GM18858 (cell line): ENCODE measurements around the gene SLC35E1.
"Not testable (repeated sequence)": the region's sequence is repeated elsewhere in the genome, so short reads cannot be mapped to it uniquely, and the experiment has no call there.

Source experiments
- ATAC-seq: cut with Tn5 transposase; IDR thresholded peaks from one replicate; pipeline ENCODE4 v1.9.1; 2021; ENCODE audit not compliant: unreplicated experiment

The SLC35E1 gene

GRCh38 chr19:16559780-16560276, 12.4 kb downstream of the SLC35E1 start:
- ATAC-seq, result no peak

GRCh38 chr19:16554776-16555175, 17.4 kb downstream of the SLC35E1 start:
- no peak for ATAC-seq

GRCh38 chr19:16551902-16552301, 20.3 kb downstream of the SLC35E1 start:
- ATAC-seq, result not testable (repeated sequence)

GRCh38 chr19:16548956-16549355, 23.3 kb downstream of the SLC35E1 start:
- no peak for ATAC-seq

GRCh38 chr19:16544473-16545231, 27.6 kb downstream of the SLC35E1 start:
- no peak for ATAC-seq

GRCh38 chr19:16543734-16544133, 28.5 kb downstream of the SLC35E1 start:
- not testable (repeated sequence) for ATAC-seq

- ATAC-seq, result no peak
These were observed 29.2 kb downstream of the SLC35E1 start for GRCh38 chr19:16542910-16543472.

- peak; percentile 62 for ATAC-seq
These were observed 29.9 kb downstream of the SLC35E1 start, which contains the start of gene CHERP for GRCh38 chr19:16542045-16542909. Gene CHERP (minus strand): TSS chr19:16542437. CDS start chr19:16542378, 59 bp downstream.

GRCh38 chr19:16541526-16542044, 30.6 kb downstream of the SLC35E1 start:
- no peak for ATAC-seq

- no peak for ATAC-seq
These were observed 31.3 kb downstream of the SLC35E1 start for GRCh38 chr19:16540948-16541347.

GRCh38 chr19:16537111-16537510, 35.1 kb downstream of the SLC35E1 start:
- ATAC-seq, result no peak

- ATAC-seq, result no peak
These were observed 36.1 kb downstream of the SLC35E1 start for GRCh38 chr19:16536130-16536529.

- ATAC-seq, result no peak
These were observed 36.8 kb downstream of the SLC35E1 start for GRCh38 chr19:16535381-16535780.

GRCh38 chr19:16532440-16533234, 39.6 kb downstream of the SLC35E1 start:
- ATAC-seq, result no peak

- ATAC-seq, result no peak
These were observed 40.9 kb downstream of the SLC35E1 start for GRCh38 chr19:16531380-16531669.

- no peak for ATAC-seq
These were observed 41.5 kb downstream of the SLC35E1 start for GRCh38 chr19:16530540-16531379.

GRCh38 chr19:16529466-16530144, 42.6 kb downstream of the SLC35E1 start:
- no peak for ATAC-seq

GRCh38 chr19:16527971-16528521, 44.2 kb downstream of the SLC35E1 start:
- ATAC-seq, result no peak
